ENCODE data around the gene DPP6.
"Not testable (repeated sequence)": the region's sequence is repeated elsewhere in the genome, so short reads cannot be mapped to it uniquely, and the experiment has no call there.

DNA sequence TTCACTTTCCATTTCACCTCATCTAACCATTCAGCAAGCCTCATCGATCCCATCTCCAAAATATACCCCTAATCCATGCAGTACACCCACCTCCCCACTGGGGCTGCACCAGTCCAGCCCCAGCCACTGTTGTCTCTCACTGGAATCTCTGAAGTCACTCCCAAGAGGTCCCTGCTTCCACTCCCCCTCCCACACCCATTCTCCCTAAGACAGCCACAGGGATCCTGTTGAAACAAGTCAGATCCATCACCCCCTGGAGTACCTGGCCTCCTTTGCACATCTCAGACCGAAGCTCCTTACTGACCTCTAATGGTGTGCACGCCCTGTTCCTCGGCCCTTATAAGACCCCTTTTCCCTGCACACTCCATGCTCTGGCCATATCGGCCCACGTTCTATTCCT is 36.6 kb upstream of the DPP6 start:
- TF ChIP-seq POLR2A, EP300 (IDR thresholded peaks at IDR 0.05): not testable (repeated sequence)
- TF ChIP-seq, protein P1, sequence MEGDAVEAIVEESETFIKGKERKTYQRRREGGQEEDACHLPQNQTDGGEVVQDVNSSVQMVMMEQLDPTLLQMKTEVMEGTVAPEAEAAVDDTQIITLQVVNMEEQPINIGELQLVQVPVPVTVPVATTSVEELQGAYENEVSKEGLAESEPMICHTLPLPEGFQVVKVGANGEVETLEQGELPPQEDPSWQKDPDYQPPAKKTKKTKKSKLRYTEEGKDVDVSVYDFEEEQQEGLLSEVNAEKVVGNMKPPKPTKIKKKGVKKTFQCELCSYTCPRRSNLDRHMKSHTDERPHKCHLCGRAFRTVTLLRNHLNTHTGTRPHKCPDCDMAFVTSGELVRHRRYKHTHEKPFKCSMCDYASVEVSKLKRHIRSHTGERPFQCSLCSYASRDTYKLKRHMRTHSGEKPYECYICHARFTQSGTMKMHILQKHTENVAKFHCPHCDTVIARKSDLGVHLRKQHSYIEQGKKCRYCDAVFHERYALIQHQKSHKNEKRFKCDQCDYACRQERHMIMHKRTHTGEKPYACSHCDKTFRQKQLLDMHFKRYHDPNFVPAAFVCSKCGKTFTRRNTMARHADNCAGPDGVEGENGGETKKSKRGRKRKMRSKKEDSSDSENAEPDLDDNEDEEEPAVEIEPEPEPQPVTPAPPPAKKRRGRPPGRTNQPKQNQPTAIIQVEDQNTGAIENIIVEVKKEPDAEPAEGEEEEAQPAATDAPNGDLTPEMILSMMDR (IDR thresholded peaks at IDR 0.05) = not testable (repeated sequence)

All from ovary (tissue), 3 donors.